Activated CD4-positive, alpha-beta memory T cell treated with anti-CD3 and anti-CD28 coated beads, Interleukin-2, amount 10 ng/mL, durations not matched to agents 7 days and 5 days (primary cell): Measurements from ENCODE around the gene C1orf167. TPM values are rescaled to one million over a fixed set of nuclear protein-coding genes. Genes with fewer than 3 reads are reported as not detected.

ENCODE experiments used
- CTCF ChIA-PET: fragments of 350-600 bp; sonication (Branson Sonifier 250); formaldehyde crosslinking; loops from one replicate; lab custom pipeline; 2021; ENCODE audit warnings: antibody characterized with exemption, inconsistent platforms; lab: Charles Lee
- POLR2A ChIA-PET: fragments of 350-600 bp; sonication (Branson Sonifier 250); formaldehyde crosslinking; loops from one replicate; lab custom pipeline; 2021; ENCODE audit warnings: antibody characterized with exemption; lab: Charles Lee
- DNase-seq: peaks from one replicate; pipeline ENCODE4 v3.0.0-alpha.2; 2020
- H3K27ac Mint-ChIP-seq: one replicate; pipeline ENCODE4 v1.8.0; 2021; ENCODE audit warnings: mild to moderate bottlenecking, mixed read lengths
- H3K27me3 Mint-ChIP-seq: one replicate; pipeline ENCODE4 v1.8.0; 2021; ENCODE audit warnings: mixed read lengths
- H3K36me3 Mint-ChIP-seq: one replicate; pipeline ENCODE4 v1.8.0; 2021; ENCODE audit warnings: low read depth, mixed read lengths
- H3K4me1 Mint-ChIP-seq: one replicate; pipeline ENCODE4 v1.8.0; 2021; ENCODE audit warnings: mixed read lengths
- H3K4me3 Mint-ChIP-seq: one replicate; pipeline ENCODE4 v1.8.0; 2021; ENCODE audit warnings: mild to moderate bottlenecking, mixed read lengths
- H3K9me3 Mint-ChIP-seq: one replicate; pipeline ENCODE4 v1.8.0; 2021; ENCODE audit warnings: mixed read lengths
- total RNA-seq, 2 experiments: library from RNA; stranded (reverse); gene quantifications; one replicate each; pipeline ENCODE4 v1.2.3, GENCODE V29; 2021

Gene C1orf167
- total RNA-seq, 2 experiments from 2014 or later: 0.25 TPM; not detected in 1

DNA sequence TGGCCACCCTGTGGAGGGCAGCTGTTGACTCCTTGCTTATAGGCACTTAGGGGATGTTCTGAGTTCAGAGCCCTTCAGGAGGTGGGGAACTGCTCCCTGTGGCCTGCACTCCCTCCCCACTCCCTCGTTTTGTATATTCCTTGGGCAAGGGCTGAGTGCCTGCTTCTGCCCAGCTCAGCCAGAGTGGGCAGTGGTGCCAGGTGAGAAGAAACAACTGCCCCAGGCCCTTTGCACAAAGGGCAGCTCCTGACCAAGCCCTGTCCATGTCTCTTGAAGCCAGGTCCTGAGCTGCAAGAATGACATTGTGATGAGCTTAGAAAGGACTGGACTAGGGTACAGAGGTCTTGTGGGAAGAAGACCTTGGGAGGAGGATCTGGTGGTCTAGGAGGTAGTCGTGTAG lies 23.9 kb upstream of the C1orf167 start:
- no peaks in the 10 kb centered on the region for H3K27me3 Mint-ChIP-seq
- H3K9me3 Mint-ChIP-seq: no peaks in the 10 kb centered on the region
- no peak for DNase-seq
- peak overlapping the region; percentile 30 for H3K4me3 Mint-ChIP-seq
- peaks cover 40% of the 10 kb centered on the region for H3K36me3 Mint-ChIP-seq
- H3K27ac Mint-ChIP-seq: peak overlapping the region; percentile 19
- ChIA-PET CTCF (interaction anchor here (0.5 to 3.6 kb wide), 3 partner anchors 88 to 1181 kb away, joined by 3 to 19 read pairs (median 6); no protein-coding TSS in a partner anchor), POLR2A (interaction anchor here (1.0 to 4.5 kb wide), 6 partner anchors 8 to 171 kb away, joined by 3 to 41 read pairs (median 6); partner anchors contain the start of gene FBXO6)
- peaks cover 74% of the 10 kb centered on the region for H3K4me1 Mint-ChIP-seq

DNA sequence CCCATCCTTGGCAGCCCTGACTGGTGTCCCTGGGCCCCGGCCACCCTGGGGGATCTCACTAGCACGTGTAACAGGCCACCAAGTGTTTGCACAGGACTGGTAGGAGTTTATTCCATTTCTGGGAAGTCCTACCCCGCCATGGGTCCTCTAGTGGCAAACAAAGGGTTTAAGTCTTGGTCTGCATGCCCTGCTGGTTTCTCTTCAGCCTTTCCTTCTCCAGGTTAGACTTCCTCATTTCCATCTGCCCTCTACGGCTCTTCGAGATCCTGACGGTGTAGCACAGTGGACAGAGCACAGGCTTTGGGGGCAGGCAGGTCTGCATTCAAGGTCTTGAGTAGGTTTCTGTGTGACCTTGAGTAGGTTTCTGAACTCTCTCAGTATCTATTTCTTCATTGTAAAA lies 23.2 kb upstream of the C1orf167 start:
- Mint-ChIP-seq H3K9me3 (no peaks in the 10 kb centered on the region), H3K27ac (no peak overlapping the region), H3K27me3 (no peaks in the 10 kb centered on the region), H3K4me1 (peaks cover 74% of the 10 kb centered on the region), H3K4me3 (no peak overlapping the region), H3K36me3 (peaks cover 41% of the 10 kb centered on the region)
- ChIA-PET POLR2A (interaction anchor here (1.3 to 4.5 kb wide), 4 partner anchors 8 to 170 kb away, joined by 5 to 41 read pairs (median 16); no protein-coding TSS in a partner anchor), CTCF (no interaction called here)
- no peak for DNase-seq

DNA sequence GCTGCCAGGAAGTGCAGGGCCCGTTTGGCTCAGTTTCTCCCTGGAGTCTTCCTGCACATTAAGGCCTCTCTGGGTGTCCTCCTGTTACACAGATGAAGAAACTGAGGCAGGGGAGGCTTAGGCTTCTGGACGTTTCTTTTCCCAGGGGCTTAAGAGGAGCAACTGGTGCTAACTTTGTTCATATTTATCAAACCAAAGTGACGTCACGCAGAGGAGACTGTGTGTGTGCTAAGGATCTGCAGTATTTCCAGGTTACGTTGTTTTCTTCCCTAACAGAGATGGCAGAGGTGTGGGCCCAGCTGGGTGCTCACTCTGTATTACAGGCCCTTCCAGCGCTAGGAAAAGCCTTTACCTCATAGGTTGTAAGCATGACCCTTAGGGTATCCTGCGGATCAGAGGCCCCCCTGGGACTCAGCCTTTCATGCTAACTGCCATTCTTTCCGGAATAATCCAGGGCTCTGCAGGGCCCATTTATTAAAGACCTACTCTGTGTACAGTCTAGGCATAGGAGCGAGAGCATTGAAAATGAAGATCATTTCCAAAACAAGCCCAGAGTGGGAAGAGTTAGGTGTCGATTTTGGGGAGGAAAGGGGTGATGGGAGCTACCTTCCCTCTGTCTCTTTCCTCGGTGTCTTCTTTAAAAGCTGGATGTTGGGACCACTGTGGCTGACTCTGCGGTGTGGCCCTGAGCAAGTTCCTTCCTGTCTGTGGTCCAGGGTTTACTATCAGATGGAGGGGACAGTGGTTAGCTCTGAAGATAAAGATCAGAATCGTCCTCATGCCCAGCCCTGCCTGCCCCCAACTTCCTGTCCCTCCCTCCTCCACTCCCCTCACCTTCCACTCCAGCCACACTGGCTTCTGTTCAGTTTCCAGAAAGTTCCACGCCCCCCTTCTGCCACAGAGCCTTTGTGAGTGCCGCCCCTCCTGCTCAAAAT lies 21.5 kb upstream of the C1orf167 start:
- DNase-seq: peak; percentile 70
- Mint-ChIP-seq H3K27me3 (no peaks in the 10 kb centered on the region), H3K36me3 (peaks cover 44% of the 10 kb centered on the region), H3K4me3 (peak overlapping the region; percentile 47), H3K9me3 (no peaks in the 10 kb centered on the region), H3K4me1 (peaks cover 74% of the 10 kb centered on the region), H3K27ac (peak overlapping the region; percentile 68)
- CTCF ChIA-PET: interaction anchor here (0.6 to 3.3 kb wide), 8 partner anchors 9 to 90 kb away, joined by 3 to 17 read pairs (median 6); partner anchors contain the start of gene FBXO6
- POLR2A ChIA-PET: interaction anchor here (0.6 to 2.5 kb wide), 6 partner anchors 10 to 168 kb away, joined by 3 to 19 read pairs (median 6); partner anchors contain the start of genes FBXO6 and MAD2L2

DNA sequence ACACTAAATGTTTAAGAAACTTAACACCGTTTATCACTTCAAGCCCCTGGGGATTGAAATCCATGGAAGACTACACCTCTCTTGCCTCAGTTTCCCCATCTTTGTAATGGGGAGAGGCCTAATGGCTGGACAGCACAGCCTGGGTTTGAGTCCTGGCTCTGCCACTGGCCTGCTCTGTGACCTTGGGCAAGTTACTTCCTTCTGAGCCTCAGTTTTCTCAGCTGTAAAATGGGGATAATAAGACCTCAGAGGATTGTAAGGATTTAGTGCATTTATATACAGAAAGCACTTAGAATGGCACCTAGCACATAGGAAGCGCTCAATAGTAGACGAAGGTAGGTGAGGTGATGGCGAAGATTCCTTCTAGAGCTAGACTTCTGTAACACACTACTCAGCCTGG lies 20.5 kb upstream of the C1orf167 start:
- H3K27me3 Mint-ChIP-seq: no peaks in the 10 kb centered on the region
- peak overlapping the region; percentile 68 for H3K27ac Mint-ChIP-seq
- H3K9me3 Mint-ChIP-seq: no peaks in the 10 kb centered on the region
- H3K4me3 Mint-ChIP-seq: peak overlapping the region; percentile 47
- CTCF ChIA-PET: interaction anchor here (0.6 to 3.3 kb wide), 5 partner anchors 11 to 91 kb away, joined by 3 to 17 read pairs (median 6); partner anchors contain the start of gene FBXO6
- peaks cover 78% of the 10 kb centered on the region for H3K4me1 Mint-ChIP-seq
- POLR2A ChIA-PET: interaction anchor here (0.6 to 2.5 kb wide), 7 partner anchors 11 to 166 kb away, joined by 3 to 14 read pairs (median 4); partner anchors contain the start of genes FBXO6 and MAD2L2
- DNase-seq: no peak
- H3K36me3 Mint-ChIP-seq: peaks cover 49% of the 10 kb centered on the region

DNA sequence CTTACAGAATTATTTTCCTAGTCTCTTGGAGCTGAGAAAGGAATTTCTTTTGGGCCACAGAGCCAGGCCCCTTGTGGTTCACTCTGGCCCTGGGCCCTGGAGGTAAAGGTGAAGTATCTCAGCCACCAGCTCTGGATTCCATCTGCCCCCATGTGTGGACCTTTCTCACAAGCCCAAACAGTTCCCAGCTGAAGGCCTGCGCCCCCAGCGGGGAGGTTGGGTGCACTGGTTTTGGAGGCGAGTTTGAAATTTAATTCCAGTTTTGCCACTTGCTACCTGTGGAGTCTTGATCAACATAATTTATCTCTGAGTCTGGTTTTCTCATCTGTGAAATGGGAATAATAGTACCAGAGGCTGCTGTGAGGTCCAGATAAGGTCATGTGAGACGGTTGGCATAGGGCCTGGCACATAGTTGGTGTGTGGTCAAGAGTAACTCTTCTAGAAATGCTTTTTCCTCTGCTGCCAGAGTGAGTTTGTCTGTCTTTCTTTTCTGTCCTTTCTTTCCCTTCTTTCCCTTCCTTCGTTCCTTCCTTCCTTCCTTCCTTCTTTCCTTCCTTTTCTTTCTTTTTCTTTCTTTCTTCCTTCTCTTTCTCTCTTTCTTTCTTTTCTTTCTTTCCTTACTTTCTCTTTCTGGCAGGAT lies 20.0 kb upstream of the C1orf167 start:
- H3K36me3 Mint-ChIP-seq: peaks cover 55% of the 10 kb centered on the region
- H3K4me1 Mint-ChIP-seq: peaks cover 77% of the 10 kb centered on the region
- ChIA-PET POLR2A (interaction anchor here (0.9 to 1.5 kb wide), 3 partner anchors 12 to 166 kb away, joined by 3 to 5 read pairs (median 4); partner anchors contain the start of gene FBXO6), CTCF (interaction anchor here (0.6 to 3.3 kb wide), 4 partner anchors 11 to 92 kb away, joined by 3 to 17 read pairs (median 6); partner anchors contain the start of gene FBXO6)
- no peak for DNase-seq
- H3K27me3 Mint-ChIP-seq: no peaks in the 10 kb centered on the region
- H3K9me3 Mint-ChIP-seq: no peaks in the 10 kb centered on the region
- H3K27ac Mint-ChIP-seq: peak overlapping the region; percentile 21
- H3K4me3 Mint-ChIP-seq: peak overlapping the region; percentile 1

DNA sequence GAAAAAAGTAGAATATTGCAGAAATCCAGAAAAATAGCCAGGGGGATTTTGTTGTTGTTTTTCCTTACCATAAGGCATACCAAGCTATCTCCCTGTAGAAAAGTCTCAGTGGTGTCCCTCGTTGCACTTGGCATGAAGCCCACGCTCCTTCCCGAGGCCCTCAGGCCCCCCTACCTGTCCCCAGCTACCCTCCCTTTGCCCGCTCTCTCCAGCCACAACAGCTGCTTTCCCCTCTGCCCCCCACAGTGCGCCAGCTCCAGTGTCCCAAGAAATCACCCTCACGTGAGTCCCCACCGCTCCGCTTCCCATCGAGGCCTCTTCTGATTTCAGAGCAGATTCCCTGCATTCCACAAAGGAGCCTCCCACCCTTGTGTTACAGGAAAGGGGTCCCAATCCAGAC lies 17.7 kb upstream of the C1orf167 start:
- Mint-ChIP-seq H3K27me3 (no peaks in the 10 kb centered on the region), H3K27ac (no peak overlapping the region), H3K36me3 (peaks cover 50% of the 10 kb centered on the region), H3K4me3 (no peak overlapping the region), H3K4me1 (peaks cover 66% of the 10 kb centered on the region), H3K9me3 (no peaks in the 10 kb centered on the region)
- ChIA-PET CTCF (interaction anchor here (0.8 kb wide), 1 partner anchor 99 kb away, joined by 3 read pairs; no protein-coding TSS in a partner anchor), POLR2A (interaction anchor here (0.8 kb wide), 1 partner anchor 163 kb away, joined by 4 read pairs; no protein-coding TSS in a partner anchor)
- DNase-seq: no peak

DNA sequence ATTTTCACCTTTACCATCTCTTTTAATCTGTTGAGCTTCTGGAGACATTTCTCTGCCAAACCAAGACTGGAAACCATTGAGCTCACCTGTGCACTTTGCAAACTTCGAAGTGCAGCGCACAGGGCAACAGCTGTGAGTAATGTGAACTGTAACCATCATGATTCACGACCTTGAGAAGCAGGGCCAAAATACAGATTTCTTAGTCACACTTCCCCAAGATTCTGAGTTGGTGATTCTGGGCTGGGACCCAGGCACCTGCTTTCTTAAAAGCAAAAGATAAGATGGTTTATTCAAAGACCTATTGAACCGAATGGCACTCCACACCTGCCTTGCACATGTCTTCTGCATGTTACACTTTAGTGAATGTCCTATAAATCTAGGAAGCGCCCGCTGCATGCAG lies 15.9 kb upstream of the C1orf167 start:
- H3K4me1 Mint-ChIP-seq: peaks cover 50% of the 10 kb centered on the region
- H3K27me3 Mint-ChIP-seq: no peaks in the 10 kb centered on the region
- H3K36me3 Mint-ChIP-seq: peaks cover 48% of the 10 kb centered on the region
- H3K9me3 Mint-ChIP-seq: no peaks in the 10 kb centered on the region
- ChIA-PET POLR2A (interaction anchor here (1.1 kb wide), 1 partner anchor 9 kb away, joined by 4 read pairs; no protein-coding TSS in a partner anchor), CTCF (interaction anchor here (0.7 kb wide), 1 partner anchor 27 kb away, joined by 4 read pairs; no protein-coding TSS in a partner anchor)
- no peak overlapping the region for H3K4me3 Mint-ChIP-seq
- H3K27ac Mint-ChIP-seq: no peak overlapping the region
- DNase-seq: no peak

DNA sequence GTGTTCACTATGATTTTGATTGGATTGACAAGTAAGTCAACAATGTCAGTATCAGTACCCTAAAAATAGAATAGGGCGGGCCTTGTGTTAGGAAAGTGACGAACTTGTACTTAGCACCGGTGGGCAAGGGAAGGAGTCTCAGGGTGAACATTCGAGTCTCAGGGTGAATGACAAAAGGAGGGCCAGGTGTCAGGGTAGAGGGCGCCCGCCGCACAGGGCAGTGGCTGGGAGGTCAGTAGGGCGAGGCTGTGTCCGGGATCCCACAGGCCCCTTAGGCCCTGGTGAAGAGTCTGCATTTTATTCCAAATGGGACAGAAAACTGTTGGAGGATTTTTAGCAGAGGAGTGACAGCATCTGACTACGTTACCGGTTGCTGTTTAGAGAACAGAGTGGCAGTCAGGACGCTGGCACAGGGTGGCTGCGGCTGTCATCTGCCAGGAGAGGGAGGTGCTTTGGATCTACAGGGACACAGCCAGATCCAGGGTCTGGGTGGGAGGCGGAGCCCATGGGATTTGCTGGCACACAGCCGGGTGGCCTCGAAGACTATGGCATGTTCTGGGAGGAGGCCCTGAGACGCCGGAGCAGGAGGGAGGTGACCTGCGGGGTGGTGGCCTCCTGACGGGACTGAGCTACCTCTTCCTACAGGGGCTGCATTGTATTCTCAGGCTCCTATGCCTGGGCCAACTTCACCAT lies 15.1 kb upstream of the C1orf167 start:
- ChIA-PET POLR2A (no interaction called here), CTCF (no interaction called here)
- Mint-ChIP-seq H3K4me3 (no peak overlapping the region), H3K9me3 (no peaks in the 10 kb centered on the region), H3K36me3 (peaks cover 42% of the 10 kb centered on the region), H3K27ac (no peak overlapping the region), H3K27me3 (no peaks in the 10 kb centered on the region), H3K4me1 (peaks cover 43% of the 10 kb centered on the region)
- DNase-seq: no peak

DNA sequence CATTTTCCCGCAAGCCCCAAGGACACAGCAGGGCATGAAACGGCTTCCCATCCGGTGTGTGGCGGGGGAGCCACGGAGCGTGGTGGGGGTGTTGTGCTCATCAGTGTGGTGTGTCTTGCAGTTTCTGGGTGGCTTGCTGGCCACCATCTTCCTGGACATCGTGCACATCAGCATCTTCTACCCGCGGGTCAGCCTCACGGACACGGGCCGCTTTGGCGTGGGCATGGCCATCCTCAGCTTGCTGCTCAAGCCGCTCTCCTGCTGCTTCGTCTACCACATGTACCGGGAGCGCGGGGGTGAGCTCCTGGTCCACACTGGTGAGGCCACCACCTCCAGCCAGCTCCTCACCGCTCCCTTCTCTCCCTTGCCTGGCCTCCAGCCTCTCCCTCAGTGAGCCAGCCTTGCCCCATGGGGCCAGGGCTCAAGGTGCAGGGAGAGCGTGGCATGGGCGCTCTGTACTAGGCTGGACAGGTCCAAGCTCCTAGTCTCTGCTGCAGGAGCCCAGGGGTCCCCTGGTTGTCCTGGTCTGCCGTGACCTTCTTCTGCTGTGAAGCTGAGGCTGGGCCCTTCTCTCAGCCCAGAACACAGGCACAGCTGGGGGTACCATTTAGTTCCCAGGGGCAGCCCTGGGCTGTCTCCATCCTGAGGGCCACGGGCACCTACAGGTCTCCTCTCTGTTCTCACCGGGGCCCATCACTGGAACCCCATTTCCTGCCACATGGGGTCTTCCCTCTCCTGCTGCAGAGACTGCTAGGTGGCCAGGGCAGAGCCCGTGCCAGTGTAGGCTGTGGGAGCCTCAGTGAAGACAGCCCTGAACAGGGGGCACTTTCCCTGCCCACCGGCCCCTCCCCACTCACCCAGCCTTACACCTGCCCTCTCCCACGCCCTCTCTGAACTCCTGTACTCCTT lies 13.4 kb upstream of the C1orf167 start:
- DNase-seq: no peak
- ChIA-PET CTCF (interaction anchor here (0.9 to 2.4 kb wide), 7 partner anchors 29 to 105 kb away, joined by 3 to 15 read pairs (median 4); partner anchors contain the start of gene FBXO6), POLR2A (interaction anchor here (1.2 to 2.3 kb wide), 3 partner anchors 12 to 84 kb away, joined by 3 to 12 read pairs (median 4); partner anchors contain the start of genes AGTRAP and FBXO6)
- Mint-ChIP-seq H3K4me1 (peaks cover 42% of the 10 kb centered on the region), H3K36me3 (peaks cover 30% of the 10 kb centered on the region), H3K4me3 (no peak overlapping the region), H3K27me3 (no peaks in the 10 kb centered on the region), H3K27ac (peak overlapping the region; percentile 74), H3K9me3 (no peaks in the 10 kb centered on the region)

DNA sequence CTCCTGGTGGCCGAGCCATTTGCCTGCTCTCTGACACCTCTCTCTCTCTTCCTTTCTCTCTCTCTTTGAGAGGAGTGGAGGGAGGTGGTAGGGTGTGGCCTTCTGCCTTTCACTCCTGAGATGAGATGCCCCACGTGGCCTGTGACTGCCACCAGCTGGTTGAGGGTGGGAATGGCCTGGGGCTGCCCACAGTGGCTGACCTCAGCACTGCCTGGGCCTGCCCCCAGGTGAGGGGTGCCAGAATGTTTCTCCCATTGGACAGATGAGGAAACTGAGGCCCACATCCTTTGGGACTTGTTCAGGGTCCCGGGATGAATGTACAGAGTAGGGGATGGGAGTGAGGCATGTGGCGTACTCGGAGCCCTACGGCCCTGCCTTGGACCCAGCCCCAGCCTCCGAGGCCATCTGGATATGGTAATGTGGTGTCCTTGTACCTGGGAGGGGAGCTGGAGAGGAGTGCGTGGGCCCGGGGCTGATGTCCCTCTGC lies 12.7 kb upstream of the C1orf167 start:
- Mint-ChIP-seq H3K9me3 (no peaks in the 10 kb centered on the region), H3K36me3 (peaks cover 30% of the 10 kb centered on the region), H3K4me3 (no peak overlapping the region), H3K27me3 (no peaks in the 10 kb centered on the region), H3K27ac (peak overlapping the region; percentile 74), H3K4me1 (peaks cover 42% of the 10 kb centered on the region)
- ChIA-PET CTCF (interaction anchor here (1.0 to 2.4 kb wide), 8 partner anchors 8 to 106 kb away, joined by 3 to 15 read pairs (median 5); partner anchors contain the start of gene FBXO6), POLR2A (interaction anchor here (0.8 to 2.3 kb wide), 4 partner anchors 13 to 159 kb away, joined by 3 to 12 read pairs (median 4); partner anchors contain the start of genes AGTRAP and FBXO6)
- DNase-seq: peak; percentile 78
